Cardiac fibroblast (primary cell): ENCODE data around the gene CAPN15.

Source experiments
- DNase-seq, 2 donors: peaks; one replicate each; pipeline versions ENCODE4 v3.0.0 to v3.0.0-alpha.2; 2010; ENCODE audit warnings: low read depth in 2 of 2
- H3K4me3 ChIP-seq, 2 donors: replicated peaks in 1 of 2; 1 replicate in 1 of 2; 2 replicates in 1 of 2; pipeline ENCODE4 v1.5.1; 2011; ENCODE audit warnings: low read depth in 2 of 2, low read length in 2 of 2, mild to moderate bottlenecking in 2 of 2, moderate library complexity in 1 of 2
- TF ChIP-seq, protein P1 (sequence below): IDR thresholded peaks from one replicate; pipeline ENCODE4 v1.5.1; 2011; ENCODE audit warnings: low read depth, mild to moderate bottlenecking, low read length, inconsistent platforms

CAPN15 gene

DNA sequence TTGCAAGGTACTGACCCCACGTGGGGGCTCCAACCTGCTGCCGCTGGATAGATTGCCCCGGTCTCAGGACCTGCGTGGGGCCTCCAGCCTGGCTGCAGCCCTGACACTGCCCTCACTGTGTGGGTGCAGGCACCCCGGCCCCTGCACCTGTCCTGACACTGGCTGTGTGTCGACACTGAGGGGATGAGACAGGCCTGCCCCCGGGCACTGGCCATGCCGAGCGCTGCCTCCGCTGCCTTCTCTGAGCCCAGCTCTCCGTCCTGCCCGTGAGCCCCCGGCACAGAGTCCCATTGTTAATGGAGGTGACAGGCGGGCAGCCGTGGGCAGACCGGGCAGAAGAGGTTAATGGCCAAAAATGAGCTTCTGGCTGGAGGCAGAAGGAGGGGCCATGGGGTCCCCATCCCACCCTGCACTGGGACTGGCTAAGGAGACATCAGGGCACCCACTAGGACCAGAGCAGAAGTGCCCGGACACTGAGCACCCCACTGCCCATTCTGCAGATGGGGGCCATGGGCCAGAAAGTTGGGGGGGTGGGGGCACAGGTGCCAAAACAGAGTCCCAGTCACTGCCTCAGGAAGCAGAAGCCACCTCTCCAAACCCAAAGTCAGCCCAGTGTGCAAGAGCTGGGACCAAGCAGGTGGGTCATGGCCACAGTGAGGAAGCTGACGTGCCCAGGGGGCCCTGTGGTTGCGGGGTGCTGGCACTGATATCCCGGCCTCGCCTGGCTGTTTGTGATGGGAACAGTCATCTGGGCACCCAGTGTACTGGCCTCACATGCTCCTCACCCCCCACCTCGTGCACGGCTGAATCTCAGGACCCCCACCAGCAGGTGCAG is 30.2 kb downstream of the CAPN15 start:
- H3K4me3 ChIP-seq = no peak overlapping the region
- TF ChIP-seq, protein P1, sequence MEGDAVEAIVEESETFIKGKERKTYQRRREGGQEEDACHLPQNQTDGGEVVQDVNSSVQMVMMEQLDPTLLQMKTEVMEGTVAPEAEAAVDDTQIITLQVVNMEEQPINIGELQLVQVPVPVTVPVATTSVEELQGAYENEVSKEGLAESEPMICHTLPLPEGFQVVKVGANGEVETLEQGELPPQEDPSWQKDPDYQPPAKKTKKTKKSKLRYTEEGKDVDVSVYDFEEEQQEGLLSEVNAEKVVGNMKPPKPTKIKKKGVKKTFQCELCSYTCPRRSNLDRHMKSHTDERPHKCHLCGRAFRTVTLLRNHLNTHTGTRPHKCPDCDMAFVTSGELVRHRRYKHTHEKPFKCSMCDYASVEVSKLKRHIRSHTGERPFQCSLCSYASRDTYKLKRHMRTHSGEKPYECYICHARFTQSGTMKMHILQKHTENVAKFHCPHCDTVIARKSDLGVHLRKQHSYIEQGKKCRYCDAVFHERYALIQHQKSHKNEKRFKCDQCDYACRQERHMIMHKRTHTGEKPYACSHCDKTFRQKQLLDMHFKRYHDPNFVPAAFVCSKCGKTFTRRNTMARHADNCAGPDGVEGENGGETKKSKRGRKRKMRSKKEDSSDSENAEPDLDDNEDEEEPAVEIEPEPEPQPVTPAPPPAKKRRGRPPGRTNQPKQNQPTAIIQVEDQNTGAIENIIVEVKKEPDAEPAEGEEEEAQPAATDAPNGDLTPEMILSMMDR = no peak
- DNase-seq = no peak

DNA sequence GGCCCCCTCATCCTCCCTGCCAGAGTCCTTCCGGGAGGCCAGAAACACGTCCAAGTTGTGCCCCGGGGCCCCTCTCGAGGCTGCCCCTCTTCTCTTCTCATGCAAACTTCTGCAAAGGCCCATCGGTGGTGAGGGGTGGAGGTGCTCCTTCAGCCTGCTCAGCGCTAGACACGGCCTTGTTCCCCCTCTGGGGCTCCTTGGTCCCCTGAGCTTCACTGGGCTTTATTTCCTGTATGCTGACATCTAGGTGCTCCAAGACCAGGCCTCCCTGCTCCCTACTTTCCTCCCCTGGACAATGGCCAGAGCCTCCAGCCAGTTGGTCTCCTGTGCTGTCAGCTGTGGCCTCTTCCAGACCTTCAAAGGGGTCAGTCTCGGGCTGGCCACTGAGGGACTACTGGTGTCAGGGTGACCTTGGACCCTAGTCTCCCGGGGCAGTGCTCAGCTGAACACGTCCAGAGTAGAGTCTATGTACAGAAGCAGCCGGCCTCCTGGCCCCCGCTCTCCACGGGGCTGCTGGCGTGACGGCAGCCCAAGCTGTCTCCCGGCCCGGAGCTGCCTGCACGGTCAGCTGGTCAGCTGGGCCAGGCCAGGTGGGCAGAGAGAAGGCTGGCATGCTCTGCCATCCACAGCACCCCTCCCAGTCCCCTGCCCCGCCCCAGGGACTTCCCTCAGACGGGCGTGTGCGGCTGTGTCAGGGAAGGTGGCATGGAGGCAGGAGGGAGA is 30.9 kb downstream of the CAPN15 start:
- no peak overlapping the region for H3K4me3 ChIP-seq
- TF ChIP-seq, protein P1 = no peak

DNA sequence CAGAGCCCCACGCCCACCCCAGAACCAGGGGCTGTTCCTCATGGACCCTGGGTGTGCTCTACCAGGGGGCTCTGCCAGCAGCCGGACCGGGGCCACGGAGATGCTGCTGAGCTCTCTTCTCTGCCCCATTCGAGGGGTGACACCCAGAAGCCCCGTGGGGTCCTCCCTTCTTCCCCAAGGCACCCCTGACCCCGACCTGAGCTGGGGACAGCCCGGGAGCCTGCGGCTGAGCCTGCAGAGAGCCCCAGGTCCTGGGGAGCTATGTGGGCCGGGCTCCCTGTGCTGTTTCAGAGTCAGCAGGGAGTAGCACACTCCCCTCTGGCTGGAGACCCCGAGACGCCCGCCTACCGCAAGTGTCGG is 31.5 kb downstream of the CAPN15 start:
- no peak overlapping the region for H3K4me3 ChIP-seq
- TF ChIP-seq, protein P1 = no peak
- no peak for DNase-seq

More for the DNA sequence above, 30.9 kb downstream of the CAPN15 start:
- DNase-seq = no peak

DNA sequence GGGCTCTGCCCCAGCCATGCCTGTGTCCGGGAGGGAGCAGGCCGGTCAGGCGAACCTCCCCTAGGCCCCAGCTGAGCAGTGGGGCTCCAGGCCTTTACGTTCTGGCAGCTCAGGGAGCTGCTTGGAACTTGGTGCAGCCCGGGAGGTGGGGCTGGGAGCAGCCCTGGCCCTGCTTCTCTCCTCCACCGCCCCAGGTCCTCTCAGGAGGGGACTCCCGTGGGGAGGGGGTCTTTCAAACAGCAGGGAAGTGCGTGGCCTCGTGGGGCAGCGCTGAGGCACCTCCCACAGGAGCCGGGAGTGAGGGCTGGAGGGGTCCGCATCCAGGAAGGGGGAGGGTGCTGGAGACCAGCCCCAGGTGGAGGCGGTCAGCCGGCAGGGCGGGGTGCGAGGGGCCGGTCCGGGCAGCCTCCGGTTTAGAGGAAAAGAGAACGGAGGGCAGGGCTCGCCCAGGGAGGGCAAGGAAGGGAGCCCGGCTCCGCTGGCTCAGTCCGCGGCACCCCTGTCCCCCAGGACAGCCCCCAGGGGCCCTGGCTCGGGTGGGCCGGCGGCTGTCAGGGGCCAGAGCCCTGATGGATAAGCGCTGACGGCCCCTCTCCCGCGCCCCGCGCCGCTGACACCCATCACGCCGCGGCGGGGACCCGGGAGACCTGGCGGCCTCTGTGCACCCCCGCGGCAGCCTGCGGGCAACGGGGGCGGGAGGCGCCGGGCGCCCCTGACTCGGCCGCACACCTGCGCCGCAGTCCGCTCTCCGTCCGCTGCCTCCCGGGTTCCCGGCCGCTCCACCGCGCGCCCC is 32.1 kb downstream of the CAPN15 start:
- TF ChIP-seq, protein P1 = no peak
- H3K4me3 ChIP-seq = no peak overlapping the region
- no peak for DNase-seq

DNA sequence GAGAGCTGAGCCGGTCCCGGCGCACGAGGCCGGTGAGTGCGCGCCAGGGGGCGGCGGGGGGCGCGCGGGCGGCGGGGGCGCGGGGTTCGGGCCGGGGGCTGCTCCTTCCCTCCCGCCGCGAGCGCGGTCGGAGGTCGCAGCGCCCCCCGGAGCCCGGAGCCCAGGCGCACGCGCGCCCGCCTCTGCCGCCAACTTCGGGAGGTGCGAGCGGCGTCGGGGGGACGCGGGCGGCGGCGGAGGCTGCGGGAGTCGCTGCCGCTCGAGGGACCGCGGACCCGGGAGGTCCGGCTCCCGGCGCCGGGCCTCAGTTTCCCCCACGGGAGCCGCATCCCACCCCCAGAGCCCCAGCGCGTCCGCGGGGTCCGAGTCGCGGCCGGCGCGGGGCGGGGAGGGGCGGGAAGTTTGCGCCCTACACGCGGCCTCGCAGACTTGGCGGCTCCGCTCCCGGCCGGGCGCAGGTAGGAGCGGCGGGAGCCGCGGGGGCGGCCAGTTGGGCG is 32.7 kb downstream of the CAPN15 start, which contains the start of gene PRR35:
PRR35 (plus strand) TSS at position 191 of the 497 bp plus-strand sequence. CDS start 2,901 bp downstream, outside the sequence.
- TF ChIP-seq, protein P1 = no peak
- H3K4me3 ChIP-seq = no peak within 1 kb of the TSS
- no peak for DNase-seq

DNA sequence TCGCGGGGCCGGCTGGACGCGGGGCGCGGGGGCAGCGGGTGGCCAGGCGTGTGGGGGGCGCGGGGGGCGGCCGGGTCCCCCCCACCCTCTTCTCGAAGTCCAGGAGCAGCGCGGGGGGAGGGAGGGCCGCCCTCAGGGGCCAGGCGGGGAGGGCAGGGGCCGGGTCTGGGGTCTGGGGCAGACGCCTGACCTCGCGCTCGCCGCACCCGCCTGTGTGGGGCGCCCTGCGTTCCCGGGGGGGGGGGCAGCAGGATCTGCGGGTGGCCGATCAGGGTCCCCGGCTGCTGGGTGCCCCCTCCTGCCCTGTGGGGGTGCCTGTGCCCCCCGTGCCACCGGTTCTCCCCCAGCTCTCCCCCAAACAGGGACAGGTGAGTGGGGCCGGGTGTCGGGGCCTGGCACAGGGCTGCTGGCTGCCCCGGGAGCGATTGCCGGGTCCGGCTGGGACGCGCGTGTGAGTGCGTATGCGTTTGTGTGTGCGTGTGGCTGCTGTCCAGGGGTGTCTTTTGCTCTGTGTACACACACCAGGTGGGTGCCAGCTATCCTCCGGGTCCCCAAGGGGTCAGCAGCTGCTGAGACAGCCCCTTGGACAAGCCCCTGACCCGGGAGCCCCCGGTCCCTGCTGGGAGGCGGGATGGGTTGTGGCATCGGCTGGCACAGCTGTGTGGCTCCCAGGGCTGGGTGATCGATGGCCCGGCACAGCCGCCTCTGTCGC is 33.3 kb downstream of the CAPN15 start:
- DNase-seq = no peak
- TF ChIP-seq, protein P1 = no peak
- H3K4me3 ChIP-seq = no peak overlapping the region
